Ishikawa (cell line): Measurements from ENCODE around the gene NME7.

Source experiments
- CEBPB ChIP-seq: IDR thresholded peaks from 2 replicates; pipeline ENCODE4 v1.6.1; 2012
- FOXM1 ChIP-seq: IDR thresholded peaks from 2 replicates; pipeline ENCODE4 v1.6.1; 2012; ENCODE audit warnings: low read depth, borderline replicate concordance
- NFIC ChIP-seq: IDR thresholded peaks from 2 replicates; pipeline ENCODE4 v1.6.1; 2012
- TF ChIP-seq, protein P1 (sequence below): IDR thresholded peaks from 2 replicates; pipeline ENCODE4 v1.6.1; 2012
- TF ChIP-seq, protein P2 (sequence below): IDR thresholded peaks from 2 replicates; pipeline ENCODE4 v1.6.1; 2012
- TF ChIP-seq, protein P3 (sequence below): IDR thresholded peaks from 2 replicates; pipeline ENCODE4 v1.6.1; 2012; ENCODE audit warnings: low read depth, mild to moderate bottlenecking

DNA sequence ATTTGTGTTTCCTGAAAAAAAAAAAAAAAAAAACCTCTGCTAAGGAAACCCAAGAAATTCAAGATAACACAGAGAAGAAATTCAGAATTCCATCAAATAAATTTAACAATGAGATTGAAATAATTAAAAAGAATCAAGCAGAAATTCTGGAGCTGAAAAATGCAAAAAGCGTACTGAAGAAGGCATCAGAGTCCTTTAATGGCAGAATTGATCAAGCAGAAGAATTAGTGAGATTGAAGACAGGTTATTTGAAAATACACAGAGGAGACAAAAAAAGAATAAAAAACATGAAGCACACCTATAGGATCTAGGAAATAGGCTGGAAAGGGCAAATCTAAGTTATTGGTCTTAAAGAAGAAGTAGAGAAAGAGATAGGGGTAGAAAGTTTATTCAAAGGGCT is 38.2 kb downstream of the NME7 start:
- TF ChIP-seq, protein P1, sequence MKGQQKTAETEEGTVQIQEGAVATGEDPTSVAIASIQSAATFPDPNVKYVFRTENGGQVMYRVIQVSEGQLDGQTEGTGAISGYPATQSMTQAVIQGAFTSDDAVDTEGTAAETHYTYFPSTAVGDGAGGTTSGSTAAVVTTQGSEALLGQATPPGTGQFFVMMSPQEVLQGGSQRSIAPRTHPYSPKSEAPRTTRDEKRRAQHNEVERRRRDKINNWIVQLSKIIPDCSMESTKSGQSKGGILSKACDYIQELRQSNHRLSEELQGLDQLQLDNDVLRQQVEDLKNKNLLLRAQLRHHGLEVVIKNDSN = no peak
- TF ChIP-seq NFIC (no peak), FOXM1 (no peak), CEBPB (no peak)
- TF ChIP-seq, protein P2, sequence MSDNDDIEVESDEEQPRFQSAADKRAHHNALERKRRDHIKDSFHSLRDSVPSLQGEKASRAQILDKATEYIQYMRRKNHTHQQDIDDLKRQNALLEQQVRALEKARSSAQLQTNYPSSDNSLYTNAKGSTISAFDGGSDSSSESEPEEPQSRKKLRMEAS = no peak
- TF ChIP-seq, protein P3, sequence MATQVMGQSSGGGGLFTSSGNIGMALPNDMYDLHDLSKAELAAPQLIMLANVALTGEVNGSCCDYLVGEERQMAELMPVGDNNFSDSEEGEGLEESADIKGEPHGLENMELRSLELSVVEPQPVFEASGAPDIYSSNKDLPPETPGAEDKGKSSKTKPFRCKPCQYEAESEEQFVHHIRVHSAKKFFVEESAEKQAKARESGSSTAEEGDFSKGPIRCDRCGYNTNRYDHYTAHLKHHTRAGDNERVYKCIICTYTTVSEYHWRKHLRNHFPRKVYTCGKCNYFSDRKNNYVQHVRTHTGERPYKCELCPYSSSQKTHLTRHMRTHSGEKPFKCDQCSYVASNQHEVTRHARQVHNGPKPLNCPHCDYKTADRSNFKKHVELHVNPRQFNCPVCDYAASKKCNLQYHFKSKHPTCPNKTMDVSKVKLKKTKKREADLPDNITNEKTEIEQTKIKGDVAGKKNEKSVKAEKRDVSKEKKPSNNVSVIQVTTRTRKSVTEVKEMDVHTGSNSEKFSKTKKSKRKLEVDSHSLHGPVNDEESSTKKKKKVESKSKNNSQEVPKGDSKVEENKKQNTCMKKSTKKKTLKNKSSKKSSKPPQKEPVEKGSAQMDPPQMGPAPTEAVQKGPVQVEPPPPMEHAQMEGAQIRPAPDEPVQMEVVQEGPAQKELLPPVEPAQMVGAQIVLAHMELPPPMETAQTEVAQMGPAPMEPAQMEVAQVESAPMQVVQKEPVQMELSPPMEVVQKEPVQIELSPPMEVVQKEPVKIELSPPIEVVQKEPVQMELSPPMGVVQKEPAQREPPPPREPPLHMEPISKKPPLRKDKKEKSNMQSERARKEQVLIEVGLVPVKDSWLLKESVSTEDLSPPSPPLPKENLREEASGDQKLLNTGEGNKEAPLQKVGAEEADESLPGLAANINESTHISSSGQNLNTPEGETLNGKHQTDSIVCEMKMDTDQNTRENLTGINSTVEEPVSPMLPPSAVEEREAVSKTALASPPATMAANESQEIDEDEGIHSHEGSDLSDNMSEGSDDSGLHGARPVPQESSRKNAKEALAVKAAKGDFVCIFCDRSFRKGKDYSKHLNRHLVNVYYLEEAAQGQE = no peak
